ENCODE measurements around the gene TCEAL1. TPM values are rescaled to one million over a fixed set of nuclear protein-coding genes. Genes with fewer than 3 reads are reported as not detected.

TCEAL1 gene
- polyA plus RNA-seq, 1 donor (not counting 4 experiments of a cell fraction or from before 2014, with no cell fraction given) = 21.5 TPM

GRCh38 chrX:103663981-103664762 is 35.4 kb downstream of the TCEAL1 start:
- dilution Hi-C loops (cut with MboI; ENCODE audit: extremely low pct_ligation_motif_present, low sequenced_read_pairs) = no loop called here
- Histone ChIP-seq H2AFZ (ENCODE audit: control insufficient read depth, low read length) (no peak overlapping the region), H3K79me2 (ENCODE audit: control insufficient read depth, insufficient read depth, low read length) (no peaks in the 10 kb centered on the region), H3K4me3 (ENCODE audit: control insufficient read depth in 2 of 3, extremely low read depth in 1 of 3, insufficient read depth in 2 of 3, low read depth in 1 of 3, low read length in 3 of 3) (no peak overlapping the region), H3K27me3 (ENCODE audit: control insufficient read depth, extremely low read depth, insufficient read depth, low read length) (peaks cover 11% of the 10 kb centered on the region), H3K9me1 (ENCODE audit: control insufficient read depth, extremely low read depth, insufficient read depth, low read length) (no peaks in the 10 kb centered on the region), H3K9me3 (ENCODE audit: control insufficient read depth, low read depth, low read length) (no peaks in the 10 kb centered on the region), H3K27ac (ENCODE audit: control insufficient read depth, insufficient read depth, low read length) (no peak overlapping the region), H3K9ac (ENCODE audit: control insufficient read depth, extremely low read depth, insufficient read depth, low read length) (no peak overlapping the region), H3K36me3 (ENCODE audit: control insufficient read depth in 2 of 2, extremely low read depth in 1 of 2, insufficient read depth in 2 of 2, low read length in 2 of 2) (no peaks in the 10 kb centered on the region), H4K20me1 (ENCODE audit: control insufficient read depth, extremely low read depth, insufficient read depth, low read length) (no peaks in the 10 kb centered on the region), H3K4me1 (ENCODE audit: control insufficient read depth, extremely low read depth, insufficient read depth, low read length) (no peaks in the 10 kb centered on the region), H3K4me2 (ENCODE audit: control insufficient read depth, extremely low read depth, insufficient read depth, low read depth, low read length) (no peak overlapping the region)
- DNase-seq (ENCODE audit: low read depth, low spot score) = no peak
- FAIRE-seq = no peak
- no peak for TF ChIP-seq CTCF (optimal IDR thresholded peaks at IDR 0.05 in 1 of 3, IDR thresholded peaks at IDR 0.05 in 1 of 3, conservative IDR thresholded peaks at IDR 0.05 in 1 of 3; ENCODE audit: extremely low read depth in 1 of 3, insufficient read depth in 2 of 3, low read length in 3 of 3)

GRCh38 chrX:103666202-103667107 is 37.7 kb downstream of the TCEAL1 start:
- no peak overlapping the region for H3K9ac ChIP-seq (ENCODE audit: control insufficient read depth, extremely low read depth, insufficient read depth, low read length)
- no peaks in the 10 kb centered on the region for H3K9me1 ChIP-seq (ENCODE audit: control insufficient read depth, extremely low read depth, insufficient read depth, low read length)
- H3K27ac ChIP-seq (ENCODE audit: control insufficient read depth, insufficient read depth, low read length) = no peak overlapping the region
- no peaks in the 10 kb centered on the region for H3K9me3 ChIP-seq (ENCODE audit: control insufficient read depth, low read depth, low read length)
- dilution Hi-C loops (cut with MboI; ENCODE audit: extremely low pct_ligation_motif_present, low sequenced_read_pairs) = no loop called here
- no peaks in the 10 kb centered on the region for H3K4me1 ChIP-seq (ENCODE audit: control insufficient read depth, extremely low read depth, insufficient read depth, low read length)
- no peak overlapping the region for H2AFZ ChIP-seq (ENCODE audit: control insufficient read depth, low read length)
- H3K36me3 ChIP-seq (ENCODE audit: control insufficient read depth in 2 of 2, extremely low read depth in 1 of 2, insufficient read depth in 2 of 2, low read length in 2 of 2) = no peaks in the 10 kb centered on the region
- TF ChIP-seq EZH2 (IDR thresholded peaks at IDR 0.05; ENCODE audit: low read length) = no peak
- DNase-seq (ENCODE audit: low read depth, low spot score) (no peak), FAIRE-seq (no peak)
- no peaks in the 10 kb centered on the region for H3K79me2 ChIP-seq (ENCODE audit: control insufficient read depth, insufficient read depth, low read length)
- peaks cover 11% of the 10 kb centered on the region for H3K27me3 ChIP-seq (ENCODE audit: control insufficient read depth, extremely low read depth, insufficient read depth, low read length)
- H3K4me2 ChIP-seq (ENCODE audit: control insufficient read depth, extremely low read depth, insufficient read depth, low read depth, low read length) = no peak overlapping the region
- H3K4me3 ChIP-seq (ENCODE audit: control insufficient read depth in 2 of 3, extremely low read depth in 1 of 3, insufficient read depth in 2 of 3, low read depth in 1 of 3, low read length in 3 of 3) = no peak overlapping the region
- no peaks in the 10 kb centered on the region for H4K20me1 ChIP-seq (ENCODE audit: control insufficient read depth, extremely low read depth, insufficient read depth, low read length)

All from keratinocyte (primary cell).